ENCODE measurements around the gene COL1A1.

The COL1A1 gene

GRCh38 chr17:50175035-50175807, 26.2 kb downstream of the COL1A1 start:
- Histone ChIP-seq H3K9ac (ENCODE audit: low read length) (no peak overlapping the region), H3K36me3 (ENCODE audit: insufficient read depth, low read length) (no peaks in the 10 kb centered on the region), H3K4me3 (ENCODE audit: low read depth, low read length, poor library complexity, severe bottlenecking) (no peak overlapping the region), H3F3A (ENCODE audit: insufficient read depth, low read length) (no peaks in the 10 kb centered on the region), H3K4me2 (ENCODE audit: low read length) (no peak overlapping the region), H2AFZ (ENCODE audit: low read length) (no peak overlapping the region), H3K27ac (ENCODE audit: low read depth, low read length, poor library complexity, severe bottlenecking) (no peak overlapping the region), H3K79me2 (ENCODE audit: insufficient read depth, low read length) (no peaks in the 10 kb centered on the region), H3K9me3 (ENCODE audit: low read length) (no peaks in the 10 kb centered on the region), H4K20me1 (ENCODE audit: insufficient read depth, low read length) (no peaks in the 10 kb centered on the region), H3K4me1 (ENCODE audit: insufficient read depth, low read length, severe bottlenecking) (peaks cover 7% of the 10 kb centered on the region), H3K27me3 (ENCODE audit: insufficient read depth, low read length) (no peaks in the 10 kb centered on the region; the same call in 1 of the 2 replicates), H3K9me2 (ENCODE audit: low read depth, low read length) (no peaks in the 10 kb centered on the region)
- TF ChIP-seq EZH2 (IDR thresholded peaks at IDR 0.05; ENCODE audit: borderline replicate concordance, low read length) (no peak), CTCF (IDR thresholded peaks at IDR 0.05; ENCODE audit: low read length) (no peak)

DNA sequence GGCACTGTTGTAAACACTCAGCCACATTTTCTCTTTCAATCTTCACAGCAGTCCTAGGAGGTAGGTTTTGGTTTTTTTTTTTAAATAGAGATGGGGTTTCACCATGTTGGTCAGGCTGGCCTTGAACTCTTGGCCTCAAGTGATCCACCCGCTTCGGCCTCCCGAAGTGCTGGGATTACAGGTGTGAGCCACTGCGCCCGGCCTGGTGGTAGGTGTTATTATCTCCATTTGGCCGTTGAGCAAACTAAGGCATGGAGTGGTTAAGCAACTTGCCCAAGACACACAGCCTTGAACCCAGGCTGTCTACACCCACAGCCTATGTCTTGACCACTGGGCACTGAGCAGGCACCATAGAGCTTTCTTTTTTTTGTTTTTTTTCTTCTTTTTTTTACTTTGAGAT, 27.0 kb downstream of the COL1A1 start:
- Histone ChIP-seq H4K20me1 (ENCODE audit: insufficient read depth, low read length) (no peaks in the 10 kb centered on the region), H3K27ac (ENCODE audit: low read depth, low read length, poor library complexity, severe bottlenecking) (no peak overlapping the region)
- TF ChIP-seq CTCF (IDR thresholded peaks at IDR 0.05; ENCODE audit: low read length) (no peak), EZH2 (IDR thresholded peaks at IDR 0.05; ENCODE audit: borderline replicate concordance, low read length) (no peak)

GRCh38 chr17:50173335-50173941, 28.0 kb downstream of the COL1A1 start:
- Histone ChIP-seq H3K9me2 (ENCODE audit: low read depth, low read length) (no peaks in the 10 kb centered on the region), H3K27me3 (ENCODE audit: insufficient read depth, low read length) (no peaks in the 10 kb centered on the region; the same call in 1 of the 2 replicates), H3K4me3 (ENCODE audit: low read depth, low read length, poor library complexity, severe bottlenecking) (no peak overlapping the region), H3K79me2 (ENCODE audit: insufficient read depth, low read length) (no peaks in the 10 kb centered on the region), H3K4me1 (ENCODE audit: insufficient read depth, low read length, severe bottlenecking) (peaks cover 14% of the 10 kb centered on the region), H2AFZ (ENCODE audit: low read length) (no peak overlapping the region), H3K4me2 (ENCODE audit: low read length) (no peak overlapping the region), H3K36me3 (ENCODE audit: insufficient read depth, low read length) (no peaks in the 10 kb centered on the region), H3F3A (ENCODE audit: insufficient read depth, low read length) (no peaks in the 10 kb centered on the region), H4K20me1 (ENCODE audit: insufficient read depth, low read length) (no peaks in the 10 kb centered on the region), H3K9ac (ENCODE audit: low read length) (no peak overlapping the region), H3K27ac (ENCODE audit: low read depth, low read length, poor library complexity, severe bottlenecking) (no peak overlapping the region), H3K9me3 (ENCODE audit: low read length) (no peaks in the 10 kb centered on the region)
- TF ChIP-seq CTCF (IDR thresholded peaks at IDR 0.05; ENCODE audit: low read length), result no peak
- TF ChIP-seq EZH2 (IDR thresholded peaks at IDR 0.05; ENCODE audit: borderline replicate concordance, low read length), result no peak

More for the DNA sequence above, 27.0 kb downstream of the COL1A1 start:
- Histone ChIP-seq H3K9me3 (ENCODE audit: low read length) (no peaks in the 10 kb centered on the region), H3K9ac (ENCODE audit: low read length) (no peak overlapping the region), H3K27me3 (ENCODE audit: insufficient read depth, low read length) (no peaks in the 10 kb centered on the region; the same call in 1 of the 2 replicates), H3K4me3 (ENCODE audit: low read depth, low read length, poor library complexity, severe bottlenecking) (no peak overlapping the region), H3K9me2 (ENCODE audit: low read depth, low read length) (no peaks in the 10 kb centered on the region), H3K79me2 (ENCODE audit: insufficient read depth, low read length) (no peaks in the 10 kb centered on the region), H3K36me3 (ENCODE audit: insufficient read depth, low read length) (no peaks in the 10 kb centered on the region), H3K4me2 (ENCODE audit: low read length) (no peak overlapping the region), H3F3A (ENCODE audit: insufficient read depth, low read length) (no peaks in the 10 kb centered on the region), H2AFZ (ENCODE audit: low read length) (no peak overlapping the region), H3K4me1 (ENCODE audit: insufficient read depth, low read length, severe bottlenecking) (peaks cover 7% of the 10 kb centered on the region)

Data from OCI-LY1 (cell line).